C1 segment of cervical spinal cord (tissue), 14 donors: Measurements from ENCODE around the gene CEBPB.
"Not testable (repeated sequence)": the region's sequence is repeated elsewhere in the genome, so short reads cannot be mapped to it uniquely, and the experiment has no call there.

Experiments used
- DNase-seq, 14 donors: peaks; one replicate each; lab custom pipeline; 2025; lab: John Stamatoyannopoulos, UW

The CEBPB gene

GRCh38 chr20:50169329-50169823, 21.3 kb upstream of the CEBPB start:
- peak in 11 of 14 donors; percentile 21 to 73 (median 57) for DNase-seq

GRCh38 chr20:50170549-50171220, 19.9 kb upstream of the CEBPB start:
- no peak for DNase-seq

DNA sequence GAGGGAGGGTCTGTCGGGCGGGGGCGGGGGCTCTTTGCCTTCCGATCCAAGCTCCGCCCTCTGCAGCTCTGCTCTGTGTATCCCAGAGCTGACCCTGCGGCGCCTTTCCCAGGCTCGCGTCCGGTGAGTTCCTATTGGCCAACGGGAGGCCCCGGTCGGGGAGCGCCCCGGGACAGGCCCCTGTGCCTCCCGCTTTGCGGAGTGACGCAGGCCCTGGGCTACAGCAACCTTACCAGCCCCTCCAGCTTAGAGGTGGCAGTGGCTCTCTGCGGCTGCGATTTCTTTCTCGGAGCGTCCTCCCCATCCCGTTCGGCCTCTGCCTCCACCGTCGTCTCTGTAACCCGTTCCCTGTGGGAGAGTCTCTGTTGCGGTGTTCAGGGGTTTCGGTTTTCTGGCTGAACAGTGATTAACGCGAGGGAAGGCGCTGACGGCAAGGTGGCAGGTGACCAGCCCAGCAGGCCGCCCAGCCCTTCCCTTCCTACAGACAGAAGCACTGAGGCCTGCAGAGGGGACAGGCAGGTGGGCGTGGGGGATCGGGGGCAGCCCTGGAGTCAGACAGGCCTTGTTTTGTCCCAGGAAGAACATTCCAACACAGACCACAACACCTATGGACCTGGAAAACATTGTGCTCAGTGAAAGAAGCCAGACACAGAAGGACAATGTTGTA, 18.1 kb upstream of the CEBPB start:
- peak in 8 of 14 donors; percentile 14 to 63 (median 34) for DNase-seq

DNA sequence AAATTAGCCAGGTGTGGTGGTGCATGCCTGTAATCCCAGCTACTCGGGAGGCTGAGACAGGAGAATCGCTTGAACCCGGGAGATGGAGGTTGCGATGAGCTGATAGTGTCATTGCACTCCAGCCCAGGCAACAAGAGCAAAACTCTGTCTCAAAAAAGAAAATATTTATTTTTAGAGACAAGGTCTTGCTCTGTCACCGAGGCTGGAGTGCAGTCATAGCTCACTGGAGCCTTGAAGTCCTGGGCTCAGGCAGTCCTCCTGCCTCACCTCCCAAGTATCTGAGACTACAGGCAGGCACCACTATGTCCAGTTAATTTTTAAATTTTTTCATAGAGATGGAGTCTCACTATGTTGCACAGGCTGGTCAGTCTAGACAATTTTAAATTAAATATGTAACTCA, 16.2 kb upstream of the CEBPB start:
- no peak for DNase-seq

DNA sequence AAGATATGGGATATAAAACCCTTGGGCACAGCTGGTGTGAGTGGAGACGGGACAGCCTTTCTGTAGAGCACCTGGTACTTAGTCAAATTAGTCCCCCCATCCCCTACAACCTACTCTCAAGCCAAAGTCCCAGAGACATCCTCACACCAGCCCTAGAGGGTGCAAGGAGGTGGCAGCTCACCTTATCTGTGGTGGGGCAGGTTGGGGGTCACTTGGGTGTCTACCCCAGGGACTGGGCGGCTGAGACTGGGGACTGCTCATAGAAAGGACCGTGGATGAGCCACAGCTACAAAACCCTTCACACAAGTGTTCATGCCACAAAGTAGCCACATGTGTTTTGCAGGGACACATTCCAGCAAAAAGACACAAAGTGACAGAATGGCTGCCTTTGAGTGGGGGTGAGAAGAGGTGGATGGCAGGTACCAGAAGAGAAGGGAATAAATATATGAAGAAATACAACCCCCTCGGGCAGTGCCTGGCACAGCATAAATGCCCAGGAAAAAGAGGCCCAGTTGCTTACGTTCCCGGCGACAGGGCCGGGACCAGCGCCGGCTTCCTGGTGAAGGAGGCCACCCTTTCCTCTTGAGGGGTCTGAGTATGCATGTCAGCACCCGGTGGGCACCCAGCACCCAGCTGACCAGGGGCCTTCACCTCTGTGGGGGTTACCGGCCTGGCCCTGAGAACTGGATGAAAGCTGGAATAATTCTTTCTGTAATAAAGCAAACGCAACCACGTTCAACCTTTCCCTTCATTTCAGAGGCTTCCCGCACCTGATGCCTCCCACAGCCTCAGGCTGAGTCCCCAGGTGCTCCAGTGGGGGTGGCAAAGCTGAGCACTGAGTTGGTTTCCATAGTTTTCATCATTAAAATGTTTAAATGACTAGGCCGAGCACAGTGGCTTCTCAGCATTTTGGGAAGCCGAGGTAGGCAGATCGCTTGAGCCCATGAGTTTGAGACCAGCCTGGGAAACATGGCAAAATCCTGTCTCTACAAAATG, 14.4 kb upstream of the CEBPB start:
- no peak for DNase-seq

DNA sequence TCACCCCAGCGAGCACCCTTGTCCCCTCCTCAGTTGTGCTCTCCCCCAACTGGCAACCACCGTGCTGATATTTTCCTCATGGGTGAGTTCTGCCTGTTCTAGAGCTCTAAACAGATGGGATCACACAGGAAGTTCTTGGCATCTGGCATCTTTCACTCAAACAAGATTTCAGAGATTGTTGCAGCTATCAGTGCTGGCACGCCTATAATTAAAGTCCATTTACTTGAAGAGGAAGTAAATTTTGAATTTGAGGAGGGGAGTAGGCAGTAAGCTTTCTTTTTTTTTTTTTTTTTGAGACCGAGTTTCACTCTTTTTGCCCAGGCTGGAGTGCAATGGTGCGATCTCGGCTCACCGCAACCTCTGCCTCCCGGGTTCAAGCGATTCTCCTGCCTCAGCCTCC, 12.0 kb upstream of the CEBPB start:
- not testable (repeated sequence) for DNase-seq

DNA sequence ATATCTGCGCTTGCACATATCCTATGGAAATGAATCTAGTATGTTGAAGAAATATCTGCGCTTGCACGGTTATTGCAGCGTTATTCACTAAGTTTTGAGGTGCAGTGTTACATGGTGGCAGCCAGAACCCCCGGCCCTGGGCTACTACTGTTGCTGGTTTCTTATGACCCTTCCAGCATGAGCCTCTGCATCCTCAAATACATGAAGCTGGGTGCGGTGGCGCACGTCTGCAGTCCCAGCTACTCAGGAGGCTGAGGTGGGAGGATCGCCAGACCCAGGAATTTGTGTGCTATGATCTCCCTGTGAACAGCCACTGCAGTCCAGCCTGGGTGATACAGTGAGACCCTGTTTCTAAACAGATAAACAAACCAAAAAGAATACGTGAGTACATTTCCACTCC, 9.3 kb upstream of the CEBPB start:
- no peak for DNase-seq

GRCh38 chr20:50182346-50182745, 8.3 kb upstream of the CEBPB start:
- DNase-seq, result no peak

DNA sequence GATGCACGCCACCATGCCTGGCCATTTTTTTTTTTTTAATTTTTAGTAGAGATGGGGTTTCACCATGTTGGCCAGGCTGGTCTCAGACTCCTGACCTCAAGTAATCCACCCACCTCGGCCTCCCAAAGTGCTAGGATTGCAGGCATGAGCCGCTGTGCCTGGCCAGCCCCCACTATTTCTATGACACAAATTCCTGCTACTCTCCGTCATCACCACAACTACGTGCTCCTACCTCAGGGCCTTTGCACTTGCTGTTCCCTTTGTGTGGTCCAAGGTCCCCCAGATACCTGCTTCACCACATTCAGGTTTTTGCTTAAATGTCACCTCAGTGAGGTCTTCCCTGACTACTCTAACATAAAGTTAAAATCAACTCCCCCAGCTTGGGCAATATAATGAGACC, 5.2 kb upstream of the CEBPB start:
- no peak for DNase-seq

DNA sequence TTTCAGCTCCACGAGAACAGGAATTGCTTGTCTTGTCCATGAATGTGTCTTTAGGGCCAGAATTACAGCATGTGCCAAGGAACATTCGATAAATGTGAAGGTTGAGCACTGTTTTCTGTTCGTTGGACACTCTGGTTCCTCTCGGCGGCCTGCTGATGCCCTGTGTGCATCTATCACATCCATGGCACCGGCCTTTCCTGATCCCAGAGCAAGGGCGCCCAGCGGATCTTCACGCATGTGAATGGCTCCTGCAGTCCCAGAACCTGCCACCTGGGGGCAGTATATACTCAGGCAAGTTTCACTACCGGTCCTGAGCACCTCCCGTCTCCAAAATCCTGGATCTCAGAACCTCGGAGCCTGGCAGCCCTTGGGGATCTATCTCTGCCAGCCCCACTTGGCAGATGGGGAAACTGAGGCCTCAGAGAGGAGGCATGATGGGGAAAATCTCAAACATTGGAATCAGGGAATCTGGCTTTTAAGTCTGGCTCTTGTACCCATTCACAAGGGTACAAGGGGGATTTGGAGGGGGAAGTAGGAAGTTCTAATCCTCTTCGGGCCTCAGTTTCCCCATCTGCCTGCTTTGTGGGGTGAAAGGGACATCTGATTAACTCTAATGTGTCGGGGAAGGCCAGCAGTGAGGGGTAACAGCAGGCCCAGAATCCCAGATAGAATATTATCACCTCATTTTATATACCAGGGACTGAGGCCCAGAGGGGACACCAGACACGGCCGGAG, 4.3 kb upstream of the CEBPB start:
- peak in 13 of 14 donors; percentile 30 to 87 (median 67) for DNase-seq

DNA sequence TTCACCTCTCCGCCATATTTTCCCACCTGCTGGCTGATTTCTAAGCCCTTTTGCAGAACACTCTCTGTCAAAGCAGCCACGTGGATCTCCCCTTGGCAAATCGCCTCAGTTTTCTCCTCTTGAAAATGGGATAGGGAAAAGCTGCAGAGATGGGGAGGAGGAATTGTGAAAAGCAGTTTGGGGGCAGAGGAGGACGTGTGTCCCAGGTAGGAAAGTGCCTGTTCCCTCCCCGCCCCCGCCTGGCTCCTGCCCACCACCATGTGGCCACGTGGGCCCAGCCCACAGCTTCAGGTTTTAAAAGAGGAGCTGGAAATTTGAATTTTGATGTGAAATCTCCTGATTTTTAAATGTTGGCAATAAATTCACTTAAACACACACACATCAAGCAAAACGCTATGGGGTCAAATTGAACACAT, 3.6 kb upstream of the CEBPB start:
- no peak for DNase-seq

DNA sequence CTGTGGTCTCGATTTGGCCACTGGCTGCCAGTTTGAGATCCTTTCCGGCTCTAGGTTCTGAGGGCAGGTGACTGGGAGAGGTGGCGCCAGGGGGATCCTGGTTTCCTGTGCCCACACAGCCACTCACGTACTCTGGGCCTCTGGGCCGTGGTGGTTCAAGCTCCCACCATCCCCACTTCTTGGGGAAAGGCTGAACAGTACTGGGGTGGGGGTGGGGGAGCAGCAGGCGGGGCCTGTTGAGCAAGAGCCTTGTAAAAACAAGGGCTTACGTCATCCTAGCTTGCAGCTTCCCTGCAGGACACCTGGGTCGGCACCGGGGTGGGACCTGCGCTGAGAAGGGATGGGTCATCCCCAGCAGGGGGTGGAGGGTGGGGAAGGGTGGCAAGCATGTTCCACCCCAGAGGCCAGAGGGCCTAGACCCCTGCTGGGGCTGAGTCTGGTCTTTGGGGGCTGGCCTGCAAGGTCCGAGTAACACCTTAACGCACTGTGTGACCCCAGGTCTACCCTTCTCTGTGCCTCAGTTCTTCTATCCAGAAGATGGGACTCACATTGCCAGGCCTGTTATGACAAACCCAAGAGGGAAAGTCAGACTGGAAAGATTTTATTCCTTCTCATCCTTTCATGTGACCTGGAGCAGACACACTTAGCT, 3.1 kb upstream of the CEBPB start:
- no peak for DNase-seq

- DNase-seq, result no peak
Measured at GRCh38 chr20:50188287-50188688, 2.3 kb upstream of the CEBPB start.

DNA sequence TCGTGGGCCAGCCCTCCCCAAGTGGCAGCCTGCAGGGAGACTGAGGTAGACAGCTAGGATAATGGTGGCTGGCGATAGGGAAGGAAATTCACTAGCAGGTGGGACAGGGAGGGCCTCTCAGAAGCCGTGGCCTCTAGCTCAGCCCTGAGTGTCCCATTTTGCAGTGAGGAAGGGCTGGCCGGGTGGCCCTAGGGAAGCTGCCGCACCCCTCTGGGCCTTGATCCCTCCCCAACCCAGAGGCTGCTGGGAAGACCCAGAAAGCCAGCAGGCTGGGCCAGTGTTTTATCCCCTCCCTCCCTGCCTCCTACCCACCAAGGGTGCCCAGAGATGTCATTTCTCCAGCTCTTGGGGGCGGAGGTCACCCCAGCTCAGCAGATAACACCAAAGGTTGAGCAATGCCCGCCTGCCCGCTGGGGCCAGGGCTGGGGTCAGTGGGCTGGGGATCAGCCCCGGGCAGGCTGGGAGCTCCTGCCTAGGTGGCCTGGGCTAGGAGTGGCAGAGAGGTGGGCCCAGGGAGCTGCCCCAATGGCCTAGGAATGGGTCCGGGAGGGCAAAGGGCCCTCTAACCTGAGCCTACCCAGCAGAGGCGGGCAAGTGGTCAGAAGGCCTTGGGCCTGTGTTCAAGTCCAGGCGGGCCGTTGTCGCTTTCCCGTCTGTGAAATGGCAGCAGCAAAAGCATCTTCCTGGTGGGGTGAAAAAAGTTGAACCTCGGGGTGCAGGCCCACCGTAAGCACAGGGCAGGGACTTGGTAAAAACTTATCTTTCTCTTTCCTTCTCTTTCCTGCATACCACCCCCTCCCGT, 1.6 kb upstream of the CEBPB start:
- DNase-seq, result no peak

DNA sequence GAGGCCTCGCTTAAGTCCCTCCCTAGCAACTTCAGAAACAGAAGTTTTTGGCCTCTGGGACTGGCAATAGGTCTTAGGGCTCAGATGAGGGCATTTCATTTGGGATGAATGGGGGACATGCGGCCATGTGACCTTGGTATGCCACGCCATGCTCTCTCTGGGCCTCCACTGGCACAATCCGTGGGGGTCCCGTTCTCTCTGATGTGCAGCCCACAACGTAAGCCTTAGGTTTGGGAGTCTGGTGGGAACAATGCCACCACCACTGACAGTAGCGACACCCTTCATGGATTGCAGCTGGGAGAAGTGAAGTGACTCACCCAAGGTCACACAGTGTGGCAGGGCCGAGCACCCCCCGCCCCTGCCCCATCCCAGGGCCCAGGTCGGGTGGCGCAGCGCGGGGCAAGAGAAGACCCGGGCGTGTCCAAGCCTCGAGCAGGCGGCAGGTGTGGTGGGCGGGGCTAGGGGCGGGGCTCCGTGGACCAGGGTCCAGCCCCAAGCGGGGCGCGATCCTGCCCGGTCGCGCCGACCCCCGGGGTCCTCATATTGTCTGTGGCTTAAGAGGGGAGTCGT, 864 bp upstream of the CEBPB start:
- DNase-seq, result no peak

DNA sequence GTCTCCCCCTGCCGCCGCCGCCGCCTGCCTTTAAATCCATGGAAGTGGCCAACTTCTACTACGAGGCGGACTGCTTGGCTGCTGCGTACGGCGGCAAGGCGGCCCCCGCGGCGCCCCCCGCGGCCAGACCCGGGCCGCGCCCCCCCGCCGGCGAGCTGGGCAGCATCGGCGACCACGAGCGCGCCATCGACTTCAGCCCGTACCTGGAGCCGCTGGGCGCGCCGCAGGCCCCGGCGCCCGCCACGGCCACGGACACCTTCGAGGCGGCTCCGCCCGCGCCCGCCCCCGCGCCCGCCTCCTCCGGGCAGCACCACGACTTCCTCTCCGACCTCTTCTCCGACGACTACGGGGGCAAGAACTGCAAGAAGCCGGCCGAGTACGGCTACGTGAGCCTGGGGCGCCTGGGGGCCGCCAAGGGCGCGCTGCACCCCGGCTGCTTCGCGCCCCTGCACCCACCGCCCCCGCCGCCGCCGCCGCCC, 474 bp downstream of the CEBPB start:
- peak in 5 of 14 donors; percentile 23 to 83 (median 59) for DNase-seq

- peak in 6 of 14 donors; percentile 11 to 61 (median 28) for DNase-seq
Measured at GRCh38 chr20:50191544-50192363, 1.1 kb downstream of the CEBPB start.
